GM12801 (cell line): ENCODE measurements around the gene PTH1R.

Experiments used
- CTCF ChIP-seq: IDR thresholded peaks from one replicate; pipeline ENCODE4 v1.5.1; 2011; ENCODE audit warnings: control low read depth; ENCODE audit not compliant: insufficient read length; ENCODE audit errors: extremely low read depth

The PTH1R gene

GRCh38 chr3:46926871-46927717 lies 49.6 kb downstream of the PTH1R start:
- no peak for TF ChIP-seq CTCF

GRCh38 chr3:46927718-46928073 lies 50.2 kb downstream of the PTH1R start:
- no peak for TF ChIP-seq CTCF

- TF ChIP-seq CTCF: no peak
These were observed 50.8 kb downstream of the PTH1R start for GRCh38 chr3:46928282-46928681.

GRCh38 chr3:46929324-46929723 lies 51.8 kb downstream of the PTH1R start:
- TF ChIP-seq CTCF: no peak

- TF ChIP-seq CTCF: no peak
These were observed 52.8 kb downstream of the PTH1R start for GRCh38 chr3:46930166-46930944.

- TF ChIP-seq CTCF: no peak
These were observed 53.5 kb downstream of the PTH1R start for GRCh38 chr3:46930945-46931403.

GRCh38 chr3:46931631-46932331 lies 54.3 kb downstream of the PTH1R start:
- no peak for TF ChIP-seq CTCF
